H1 (cell line): ENCODE data around the gene CTNNBL1. TPM values are rescaled to one million over a fixed set of nuclear protein-coding genes. Genes with fewer than 3 reads are reported as not detected.

Source experiments
- CTCF ChIA-PET: fragments of 300-600 bp; sonication (Branson Sonifier 250); formaldehyde crosslinking; loops from one replicate; lab custom pipeline; 2021; ENCODE audit not compliant: partially characterized antibody; lab: Charles Lee
- POLR2A ChIA-PET: fragments of 300-600 bp; sonication (Branson Sonifier 250); formaldehyde crosslinking; loops from one replicate; lab custom pipeline; 2021; ENCODE audit warnings: inconsistent platforms; ENCODE audit not compliant: partially characterized antibody; lab: Charles Lee
- DNase-seq, 2 experiments: peaks; one replicate each; pipeline versions ENCODE4 v3.0.0 to v3.0.0-alpha.2; 2010 to 2022; ENCODE audit warnings: low spot score in 2 of 2, low read depth in 1 of 2, mixed read lengths in 1 of 2
- FAIRE-seq: peaks from 2 replicates; lab custom pipeline; 2011; peaks lifted over from hg19 to GRCh38; lab: Jason Lieb, UNC
- H2AFZ ChIP-seq: 2 replicates; pipeline ENCODE4 v1.8.1; 2012; ENCODE audit warnings: low read length, inconsistent platforms
- H2AK5ac ChIP-seq: 2 replicates; pipeline ENCODE4 v1.6.1; 2013; ENCODE audit warnings: low read depth, low read length
- H2BK120ac ChIP-seq: replicated peaks from 2 replicates; pipeline ENCODE3; 2013; ENCODE audit warnings: low read depth, low read length, inconsistent platforms
- H2BK12ac ChIP-seq: 2 replicates; pipeline ENCODE4 v1.6.1; 2013; ENCODE audit warnings: low read depth, low read length
- H2BK15ac ChIP-seq: 2 replicates; pipeline ENCODE4 v1.6.1; 2013; ENCODE audit warnings: low read length
- H2BK20ac ChIP-seq: 2 replicates; pipeline ENCODE4 v1.6.1; 2013; ENCODE audit warnings: low read length
- H2BK5ac ChIP-seq: 2 replicates; pipeline ENCODE4 v1.6.1; 2013; ENCODE audit warnings: low read depth, low read length
- H3K14ac ChIP-seq: 2 replicates; pipeline ENCODE4 v1.6.1; 2013; ENCODE audit warnings: inconsistent platforms; ENCODE audit not compliant: insufficient read length
- H3K18ac ChIP-seq: 2 replicates; pipeline ENCODE4 v1.6.1; 2013; ENCODE audit warnings: low read length; ENCODE audit errors: extremely low read depth
- H3K23ac ChIP-seq: 2 replicates; pipeline ENCODE4 v1.6.1; 2013; ENCODE audit warnings: inconsistent platforms; ENCODE audit not compliant: insufficient read length
- H3K23me2 ChIP-seq: 2 replicates; pipeline ENCODE4 v1.6.1; 2013; ENCODE audit warnings: low read depth, low read length
- H3K27ac ChIP-seq: 2 replicates; pipeline ENCODE4 v1.6.1; 2011; ENCODE audit warnings: low read depth, low read length, inconsistent platforms
- H3K27me3 ChIP-seq, 4 experiments: replicated peaks in 1 of 4; 1 replicate in 1 of 4; 2 replicates in 3 of 4; pipeline versions ENCODE4 v1.6.1 to v1.8.1; 2011 to 2013; ENCODE audit warnings: low read length in 3 of 4, mild to moderate bottlenecking in 3 of 4, inconsistent platforms in 2 of 4, mixed read lengths in 2 of 4, moderate library complexity in 1 of 4; ENCODE audit not compliant: control insufficient read depth in 3 of 4, insufficient read depth in 3 of 4; ENCODE audit errors: extremely low read depth in 1 of 4
- H3K36me3 ChIP-seq, 4 experiments: 2 replicates each; pipeline versions ENCODE4 v1.6.1 to v1.8.1; 2011 to 2013; ENCODE audit warnings: mild to moderate bottlenecking in 4 of 4, low read length in 3 of 4, moderate library complexity in 2 of 4, control low read depth in 1 of 4, inconsistent platforms in 1 of 4; ENCODE audit not compliant: insufficient read depth in 4 of 4, control insufficient read depth in 2 of 4
- H3K4ac ChIP-seq: replicated peaks from 2 replicates; pipeline ENCODE3; 2013; ENCODE audit warnings: low read length, low read depth, mixed read lengths, inconsistent platforms; ENCODE audit not compliant: insufficient read length
- H3K4me1 ChIP-seq, 4 experiments: replicated peaks in 1 of 4; 1 replicate in 1 of 4; 2 replicates in 3 of 4; pipeline versions ENCODE4 v1.6.1 to v1.8.1; 2011 to 2013; ENCODE audit warnings: low read length in 3 of 4, inconsistent platforms in 2 of 4, mixed read lengths in 1 of 4; ENCODE audit not compliant: insufficient read depth in 4 of 4, control insufficient read depth in 3 of 4
- H3K4me2 ChIP-seq, 2 experiments: 2 replicates each; pipeline versions ENCODE4 v1.6.1 to v1.8.1; 2011 to 2013; ENCODE audit warnings: low read depth in 2 of 2, low read length in 2 of 2, control low read depth in 1 of 2, inconsistent platforms in 1 of 2, mild to moderate bottlenecking in 1 of 2; ENCODE audit not compliant: insufficient read depth in 1 of 2
- H3K4me3 ChIP-seq, 4 experiments: fragments of 200-600, 300-600 bp in 1 of 4; sonication (generic), shearing (Covaris generic), sonication (Bioruptor Twin) in 1 of 4; 2 replicates each; pipeline versions ENCODE4 v1.5.1 to v1.8.1; 2011 to 2016; ENCODE audit warnings: low read length in 4 of 4, low read depth in 3 of 4, control low read depth in 2 of 4, inconsistent platforms in 2 of 4, mild to moderate bottlenecking in 2 of 4, mixed read lengths in 1 of 4, moderate library complexity in 1 of 4; ENCODE audit not compliant: insufficient read depth in 2 of 4; ENCODE audit errors: extremely low read depth in 1 of 4
- H3K56ac ChIP-seq: replicated peaks from 2 replicates; pipeline ENCODE3; 2013; ENCODE audit warnings: low read depth, mild to moderate bottlenecking, mixed read lengths, low read length, inconsistent platforms; ENCODE audit not compliant: insufficient read length
- H3K79me1 ChIP-seq: 2 replicates; pipeline ENCODE4 v1.6.1; 2013; ENCODE audit warnings: low read depth, low read length, control low read depth
- H3K79me2 ChIP-seq, 2 experiments: 2 replicates each; pipeline versions ENCODE4 v1.6.1 to v1.8.1; 2012 to 2013; ENCODE audit warnings: low read length in 2 of 2, mild to moderate bottlenecking in 2 of 2, inconsistent platforms in 1 of 2; ENCODE audit not compliant: insufficient read depth in 2 of 2, control insufficient read depth in 1 of 2
- H3K9ac ChIP-seq, 4 experiments: replicated peaks in 1 of 4; 1 replicate in 1 of 4; 2 replicates in 3 of 4; pipeline versions ENCODE4 v1.6.1 to v1.8.1; 2011 to 2013; ENCODE audit warnings: low read depth in 3 of 4, low read length in 3 of 4, control low read depth in 2 of 4, mild to moderate bottlenecking in 2 of 4, moderate library complexity in 2 of 4, inconsistent platforms in 1 of 4; ENCODE audit errors: extremely low read depth in 1 of 4
- H3K9me3 ChIP-seq, 2 experiments: 2 replicates each; pipeline versions ENCODE4 v1.6.1 to v1.8.1; 2012 to 2013; ENCODE audit warnings: mild to moderate bottlenecking in 2 of 2, moderate library complexity in 2 of 2, control low read depth in 1 of 2, inconsistent platforms in 1 of 2, low read depth in 1 of 2, low read length in 1 of 2, mixed read lengths in 1 of 2; ENCODE audit not compliant: insufficient read depth in 2 of 2
- H4K20me1 ChIP-seq, 2 experiments: replicated peaks in 1 of 2; 2 replicates each; pipeline versions ENCODE3 to v1.8.1; 2011 to 2013; ENCODE audit warnings: inconsistent platforms in 2 of 2, low read length in 2 of 2, mild to moderate bottlenecking in 1 of 2; ENCODE audit not compliant: insufficient read depth in 2 of 2, control insufficient read depth in 1 of 2
- H4K5ac ChIP-seq: 2 replicates; pipeline ENCODE4 v1.6.1; 2013; ENCODE audit warnings: low read length, low read depth, mixed read lengths, inconsistent platforms; ENCODE audit not compliant: insufficient read length
- H4K8ac ChIP-seq: 2 replicates; pipeline ENCODE4 v1.8.0; 2013; ENCODE audit warnings: mild to moderate bottlenecking, moderate library complexity, low read length, inconsistent platforms; ENCODE audit not compliant: insufficient read depth; ENCODE audit errors: extremely low read depth
- H4K91ac ChIP-seq: replicated peaks from 2 replicates; pipeline ENCODE3; 2013; ENCODE audit warnings: low read length, mixed read lengths, inconsistent platforms; ENCODE audit not compliant: insufficient read length
- CBX8 ChIP-seq: fragments of 300-800, 300-1000 bp; sonication (generic); IDR thresholded peaks from 2 replicates; pipeline ENCODE4 v1.7.1; 2016; ENCODE audit warnings: low read depth, low read length, borderline replicate concordance
- CTCF ChIP-seq, 3 experiments: IDR thresholded peaks; 1 replicate in 2 of 3; 2 replicates in 1 of 3; pipeline versions ENCODE4 v1.5.1 to v1.6.1; 2011; ENCODE audit warnings: low read length in 3 of 3, mild to moderate bottlenecking in 3 of 3, inconsistent platforms in 2 of 3, low read depth in 1 of 3, moderate library complexity in 1 of 3; ENCODE audit not compliant: insufficient read depth in 1 of 3; ENCODE audit errors: control extremely low read depth in 1 of 3
- JUND ChIP-seq: IDR thresholded peaks from 2 replicates; pipeline ENCODE4 v1.6.1; 2011; ENCODE audit warnings: mild to moderate bottlenecking, improper control_type of control experiment, low read length
- KDM4A ChIP-seq: IDR thresholded peaks from one replicate; pipeline ENCODE4 v1.7.1; 2012; ENCODE audit warnings: low read depth, mild to moderate bottlenecking, moderate library complexity, low read length, inconsistent platforms; ENCODE audit not compliant: severe bottlenecking
- NANOG ChIP-seq: IDR thresholded peaks from 2 replicates; pipeline ENCODE4 v1.6.1; 2011; ENCODE audit warnings: low read length, low read depth, mild to moderate bottlenecking, inconsistent platforms; ENCODE audit not compliant: insufficient read depth, poor library complexity, severe bottlenecking
- RFX5 ChIP-seq: IDR thresholded peaks from 2 replicates; pipeline ENCODE4 v1.6.1; 2011; ENCODE audit warnings: low read depth, low read length, improper control_type of control experiment, borderline replicate concordance
- SP2 ChIP-seq: IDR thresholded peaks from 2 replicates; pipeline ENCODE4 v1.6.1; 2012; ENCODE audit warnings: mild to moderate bottlenecking, low read length, inconsistent platforms
- SUZ12 ChIP-seq: fragments of 200-600 bp; sonication (generic); IDR thresholded peaks from 2 replicates; pipeline ENCODE4 v1.6.1; 2012; ENCODE audit warnings: mild to moderate bottlenecking, inconsistent platforms, low read length, moderate library complexity, mixed read lengths
- TAF7 ChIP-seq: optimal IDR thresholded peaks from 2 replicates; pipeline ENCODE3; 2011; ENCODE audit warnings: low read depth, mild to moderate bottlenecking, inconsistent platforms, low read length, moderate library complexity, borderline replicate concordance
- TCF12 ChIP-seq: IDR thresholded peaks from 2 replicates; pipeline ENCODE4 v1.6.1; 2011; ENCODE audit warnings: low read depth, mild to moderate bottlenecking, low read length
- TEAD4 ChIP-seq: IDR thresholded peaks from 2 replicates; pipeline ENCODE4 v1.6.1; 2012; ENCODE audit warnings: low read depth, low read length, inconsistent platforms, mixed read lengths
- YY1 ChIP-seq: IDR thresholded peaks from 2 replicates; pipeline ENCODE4 v1.6.1; 2011; ENCODE audit warnings: low read depth, mild to moderate bottlenecking, low read length
- WGBS, 2 experiments: shearing (Covaris generic) in 1 of 2; methylation state at CpG; one replicate each; pipeline versions ENCODE4 v1.1.6 to v1.1.7; 2013 to 2015; ENCODE audit warnings: low lambda C conversion rate in 2 of 2, mixed read lengths in 2 of 2, inconsistent platforms in 1 of 2, low coverage in 1 of 2, missing lambda C conversion rate in 1 of 2; ENCODE audit not compliant: insufficient replicate concordance in 2 of 2, insufficient coverage in 1 of 2, insufficient read length in 1 of 2; ENCODE audit errors: extremely low coverage in 1 of 2, missing lambda C conversion rate in 1 of 2; 5-methylcytosine and 5-hydroxymethylcytosine counted together
- polyA plus RNA-seq, 7 experiments: library from polyadenylated mRNA; depleted of rRNA in 3 of 7; stranded (reverse) in 5 of 7; unstranded in 2 of 7; fragments of >200 nt in 5 of 7; fragments of 200-250 nt in 2 of 7; gene quantifications; 1 replicate in 5 of 7; 2 replicates in 1 of 7; 4 replicates in 1 of 7; pipeline versions ENCODE4 v1.2.1 to v1.2.3, GENCODE V29; 2011 to 2013; ENCODE audit warnings: missing spikeins in 2 of 7, mixed read lengths in 2 of 7
- total RNA-seq: library from RNA; stranded (reverse); fragmentation: NEBNext Ultra II Directional; extraction: Animal tissue kit (Norgen Biotek cat#: 25700); gene quantifications from 2 replicates; pipeline ENCODE4 v1.2.1, GENCODE V29; 2021

CTNNBL1 gene
- total and polyA plus RNA-seq, 2 of the 8 experiments (the other 6 are each of a cell fraction or from before 2014, with no cell fraction given): 19.6 to 81.6 TPM

GRCh38 chr20:37871751-37872150 lies 177.9 kb downstream of the CTNNBL1 start:
- Histone ChIP-seq H3K9me3 (no peaks in the 10 kb centered on the region), H3K23me2 (no peaks in the 10 kb centered on the region), H2BK15ac (no peak overlapping the region), H4K8ac (no peak overlapping the region), H3K4ac (no peak overlapping the region), H2BK5ac (no peak overlapping the region), H3K79me1 (no peaks in the 10 kb centered on the region; the same call in 1 of the 2 replicates), H4K91ac (no peak overlapping the region), H2BK12ac (no peak overlapping the region), H3K4me2 (no peak overlapping the region), H4K20me1 (no peaks in the 10 kb centered on the region), H3K23ac (no peak overlapping the region), H2BK20ac (no peak overlapping the region), H4K5ac (no peak overlapping the region), H3K9ac (no peak overlapping the region), H3K27ac (no peak overlapping the region; the same call in 1 of the 2 replicates), H2BK120ac (no peak overlapping the region), H3K4me1 (peaks cover 7 to 13% (median 11%) of the 10 kb centered on the region in 4 experiments), H2AFZ (no peak overlapping the region), H2AK5ac (no peak overlapping the region), H3K36me3 (no peaks in the 10 kb centered on the region; a peak in 3 of 8 replicates), H3K14ac (no peak overlapping the region), H3K27me3 (no peaks in the 10 kb centered on the region), H3K79me2 (no peaks in the 10 kb centered on the region), H3K56ac (no peak overlapping the region), H3K18ac (no peak overlapping the region), H3K4me3 (no peak overlapping the region)
- no peak for DNase-seq
- CTCF ChIA-PET: interaction anchor here (0.7 to 1.3 kb wide), 3 partner anchors 11 to 113 kb away, joined by 3 to 5 read pairs (median 4); no protein-coding TSS in a partner anchor
- POLR2A ChIA-PET: no interaction called here
- 98% methylated on average over 12 of the region's 13 CpGs; no CpG with 5 or more reads in 1 of the 2 experiments for WGBS, 2 experiments
- no peak for FAIRE-seq
- TF ChIP-seq RFX5 (no peak), NANOG (no peak), KDM4A (no peak), CBX8 (no peak), JUND (no peak), YY1 (no peak), CTCF (IDR thresholded peaks at IDR 0.05; ENCODE audit: control extremely low read depth in 1 of 3, insufficient read depth in 1 of 3, low read depth in 1 of 3, low read length in 3 of 3) (no peak), TAF7 (no peak), SUZ12 (no peak), TCF12 (no peak), SP2 (no peak), TEAD4 (no peak)
